Fibroblast of lung (primary cell): Measurements from ENCODE around the gene C1orf53. TPM values are rescaled to one million over a fixed set of nuclear protein-coding genes. Genes with fewer than 3 reads are reported as not detected.

ENCODE experiments used
- DNase-seq, 2 donors: peaks; one replicate each; pipeline versions ENCODE4 v3.0.0 to v3.0.0-alpha.2; 2010; ENCODE audit warnings: low read depth in 2 of 2
- H2AFZ ChIP-seq: 2 replicates; pipeline ENCODE4 v1.5.1; 2012; ENCODE audit warnings: low read length, control low read depth, inconsistent platforms
- H3K27ac ChIP-seq: 2 replicates; pipeline ENCODE4 v1.5.1; 2011; ENCODE audit warnings: low read length, control low read depth; ENCODE audit not compliant: insufficient read depth
- H3K27me3 ChIP-seq: 2 replicates; pipeline ENCODE4 v1.5.1; 2011; ENCODE audit warnings: mild to moderate bottlenecking, low read length; ENCODE audit not compliant: control insufficient read depth, insufficient read depth
- H3K36me3 ChIP-seq: 2 replicates; pipeline ENCODE4 v1.5.1; 2011; ENCODE audit warnings: low read length; ENCODE audit not compliant: control insufficient read depth, insufficient read depth
- H3K4me1 ChIP-seq: 2 replicates; pipeline ENCODE4 v1.5.1; 2011; ENCODE audit warnings: low read length; ENCODE audit not compliant: control insufficient read depth, insufficient read depth; ENCODE audit errors: extremely low read depth
- H3K4me2 ChIP-seq: 2 replicates; pipeline ENCODE4 v1.5.1; 2011; ENCODE audit warnings: low read length, control low read depth; ENCODE audit not compliant: insufficient read depth; ENCODE audit errors: extremely low read depth
- H3K4me3 ChIP-seq, 4 experiments: fragments of 200-600 bp in 1 of 4; sonication (generic) in 1 of 4; replicated peaks in 1 of 4; 2 replicates each; pipeline ENCODE4 v1.5.1; 2011 to 2016; ENCODE audit warnings: low read length in 4 of 4, low read depth in 3 of 4, mild to moderate bottlenecking in 3 of 4, control low read depth in 2 of 4, inconsistent platforms in 1 of 4, mixed read lengths in 1 of 4; ENCODE audit not compliant: insufficient read depth in 1 of 4; ENCODE audit errors: control extremely low read depth in 1 of 4
- H3K79me2 ChIP-seq: 2 replicates; pipeline ENCODE4 v1.5.1; 2012; ENCODE audit warnings: mild to moderate bottlenecking, low read length, inconsistent platforms; ENCODE audit not compliant: control insufficient read depth, insufficient read depth
- H3K9ac ChIP-seq: 2 replicates; pipeline ENCODE4 v1.5.1; 2011; ENCODE audit warnings: mild to moderate bottlenecking, low read length, control low read depth; ENCODE audit not compliant: insufficient read depth
- H3K9me3 ChIP-seq: 2 replicates; pipeline ENCODE4 v1.5.1; 2012; ENCODE audit warnings: low read depth, low read length; ENCODE audit not compliant: control insufficient read depth, insufficient read depth
- H4K20me1 ChIP-seq: 2 replicates; pipeline ENCODE4 v1.5.1; 2011; ENCODE audit warnings: low read length; ENCODE audit not compliant: control insufficient read depth, insufficient read depth; ENCODE audit errors: extremely low read depth
- CTCF ChIP-seq, 2 donors: IDR thresholded peaks in 1 of 2; conservative IDR thresholded peaks in 1 of 2; 1 replicate in 1 of 2; 2 replicates in 1 of 2; pipeline ENCODE4 v1.5.1; 2011 to 2012; ENCODE audit warnings: low read length in 2 of 2, control low read depth in 1 of 2, inconsistent platforms in 1 of 2, low read depth in 1 of 2, mild to moderate bottlenecking in 1 of 2
- EZH2 ChIP-seq: IDR thresholded peaks from 2 replicates; pipeline ENCODE4 v1.5.1; 2012; ENCODE audit warnings: low read length, control low read depth, mild to moderate bottlenecking; ENCODE audit errors: missing control alignments
- polyA plus RNA-seq, 2 donors: library from polyadenylated mRNA; depleted of rRNA in 1 of 2; stranded (reverse) in 1 of 2; unstranded in 1 of 2; fragments of >200 nt; gene quantifications; 2 replicates each; pipeline ENCODE4 v1.2.1, GENCODE V29; 2011 to 2012; ENCODE audit warnings: missing spikeins in 1 of 2
- total RNA-seq: library from RNA; depleted of rRNA; stranded (reverse); fragments of >200 nt; gene quantifications from 2 replicates; pipeline ENCODE4 v1.2.1, GENCODE V29; 2014

C1orf53 gene
- total and polyA plus RNA-seq, 2 donors (not counting 1 experiment from before 2014, with no cell fraction given): 3.0 to 3.3 TPM

- Histone ChIP-seq H3K9me3 (no peaks in the 10 kb centered on the region), H3K27me3 (no peaks in the 10 kb centered on the region), H3K27ac (no peak overlapping the region), H3K4me1 (no peaks in the 10 kb centered on the region), H3K36me3 (no peaks in the 10 kb centered on the region), H2AFZ (no peak overlapping the region), H3K4me3 (no peak overlapping the region), H3K79me2 (no peaks in the 10 kb centered on the region), H4K20me1 (no peaks in the 10 kb centered on the region), H3K4me2 (no peak overlapping the region), H3K9ac (no peak overlapping the region)
- TF ChIP-seq EZH2 (no peak), CTCF (conservative IDR thresholded peaks at IDR 0.05 in 1 of 2, IDR thresholded peaks at IDR 0.05 in 1 of 2; ENCODE audit: low read depth in 1 of 2, low read length in 2 of 2) (no peak)
- no peak for DNase-seq
These were observed 11.5 kb upstream of the C1orf53 start for GRCh38 chr1:197890936-197891335.

GRCh38 chr1:197892684-197893083 is 9.7 kb upstream of the C1orf53 start:
- TF ChIP-seq CTCF (conservative IDR thresholded peaks at IDR 0.05 in 1 of 2, IDR thresholded peaks at IDR 0.05 in 1 of 2; ENCODE audit: low read depth in 1 of 2, low read length in 2 of 2) (no peak), EZH2 (no peak)
- Histone ChIP-seq H3K4me3 (no peak overlapping the region), H3K36me3 (no peaks in the 10 kb centered on the region), H3K4me2 (no peak overlapping the region), H2AFZ (no peak overlapping the region), H3K79me2 (no peaks in the 10 kb centered on the region), H4K20me1 (no peaks in the 10 kb centered on the region), H3K4me1 (no peaks in the 10 kb centered on the region), H3K9me3 (no peaks in the 10 kb centered on the region), H3K9ac (no peak overlapping the region), H3K27me3 (no peaks in the 10 kb centered on the region), H3K27ac (no peak overlapping the region)
- no peak for DNase-seq

- Histone ChIP-seq H3K9me3 (no peaks in the 10 kb centered on the region), H3K79me2 (no peaks in the 10 kb centered on the region), H2AFZ (no peak overlapping the region), H3K4me3 (no peak overlapping the region), H3K27me3 (no peaks in the 10 kb centered on the region), H4K20me1 (no peaks in the 10 kb centered on the region), H3K36me3 (no peaks in the 10 kb centered on the region), H3K9ac (no peak overlapping the region), H3K27ac (no peak overlapping the region), H3K4me2 (no peak overlapping the region), H3K4me1 (no peaks in the 10 kb centered on the region)
- no peak for DNase-seq
- TF ChIP-seq EZH2: no peak
- no peak for TF ChIP-seq CTCF (conservative IDR thresholded peaks at IDR 0.05 in 1 of 2, IDR thresholded peaks at IDR 0.05 in 1 of 2; ENCODE audit: low read depth in 1 of 2, low read length in 2 of 2)
These were observed 6.1 kb upstream of the C1orf53 start for GRCh38 chr1:197896301-197896700.
